NT2/D1 (cell line): ENCODE results near the gene PTPRN2.

ENCODE experiments used
- SUZ12 ChIP-seq: IDR thresholded peaks from 2 replicates; pipeline ENCODE4 v1.6.1; 2011; ENCODE audit not compliant: insufficient read length, insufficient read depth; ENCODE audit errors: extremely low read depth
- YY1 ChIP-seq: IDR thresholded peaks from 2 replicates; pipeline ENCODE4 v1.6.1; 2011; ENCODE audit not compliant: insufficient read length, insufficient read depth
- ZNF274 ChIP-seq: IDR thresholded peaks from 2 replicates; pipeline ENCODE4 v1.6.1; 2011; ENCODE audit warnings: mild to moderate bottlenecking, low read depth, low read length

GRCh38 chr7:158382363-158383254 is 205.0 kb downstream of the PTPRN2 start:
- no peak for TF ChIP-seq SUZ12
- no peak for TF ChIP-seq YY1
- TF ChIP-seq ZNF274, result no peak
